ENCODE measurements around the gene CST8.

The CST8 gene

DNA sequence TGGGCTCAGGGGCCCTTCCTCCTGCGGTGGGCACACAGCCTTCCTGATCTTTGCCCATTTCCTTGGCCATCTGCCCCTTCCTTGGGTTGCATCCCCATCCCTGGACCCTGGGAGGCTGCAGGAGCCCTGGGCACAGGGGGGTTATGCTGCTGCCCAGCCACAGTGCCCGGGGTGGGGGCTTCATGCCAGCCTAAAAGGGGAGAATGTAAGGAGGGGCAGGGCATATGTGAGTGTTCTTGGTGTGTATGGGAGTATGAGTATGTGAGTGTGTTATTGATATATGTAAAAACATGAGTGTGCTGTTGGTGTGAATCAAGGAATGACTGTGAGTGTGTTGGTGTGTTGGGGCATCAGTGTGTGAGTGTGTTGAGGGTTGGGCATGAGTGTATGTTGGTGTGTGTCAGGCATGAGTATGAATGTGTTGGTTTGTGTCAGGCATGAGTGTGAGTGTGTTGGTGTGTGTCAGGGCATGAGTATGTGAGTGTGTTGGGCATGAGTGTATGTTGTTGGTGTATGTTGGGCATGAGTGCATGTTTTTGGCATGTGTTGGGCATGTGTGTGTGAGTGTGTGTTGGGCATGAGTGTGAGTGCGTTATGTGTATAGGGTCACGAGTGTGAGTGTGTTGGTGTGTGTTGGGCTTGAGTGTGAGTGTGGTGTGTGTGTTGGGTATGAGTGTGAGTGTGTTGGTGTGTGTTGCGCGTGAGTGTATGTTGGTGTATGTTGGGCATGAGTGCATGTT, 14.7 kb upstream of the CST8 start:
- DNase-seq: no peak

DNA sequence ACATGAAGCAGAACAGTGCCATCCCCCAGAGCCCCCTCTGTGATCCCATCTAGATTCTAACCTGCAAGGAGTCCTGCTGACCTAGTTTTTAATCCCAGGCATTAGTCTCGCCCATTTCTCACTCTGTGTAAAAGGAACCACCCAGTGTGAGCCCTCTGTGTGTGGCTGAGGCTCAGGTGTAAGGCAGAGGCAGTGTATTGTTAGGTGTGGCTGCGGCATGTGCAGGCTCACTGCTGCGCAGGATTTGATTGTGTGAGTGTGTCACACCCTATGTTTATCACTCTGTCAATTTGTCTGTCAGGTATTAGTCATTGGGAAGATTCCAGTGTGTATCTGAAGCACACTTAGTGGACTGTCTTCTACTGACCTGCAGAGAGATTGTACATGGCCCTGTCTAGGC, 13.7 kb upstream of the CST8 start:
- DNase-seq: no peak

DNA sequence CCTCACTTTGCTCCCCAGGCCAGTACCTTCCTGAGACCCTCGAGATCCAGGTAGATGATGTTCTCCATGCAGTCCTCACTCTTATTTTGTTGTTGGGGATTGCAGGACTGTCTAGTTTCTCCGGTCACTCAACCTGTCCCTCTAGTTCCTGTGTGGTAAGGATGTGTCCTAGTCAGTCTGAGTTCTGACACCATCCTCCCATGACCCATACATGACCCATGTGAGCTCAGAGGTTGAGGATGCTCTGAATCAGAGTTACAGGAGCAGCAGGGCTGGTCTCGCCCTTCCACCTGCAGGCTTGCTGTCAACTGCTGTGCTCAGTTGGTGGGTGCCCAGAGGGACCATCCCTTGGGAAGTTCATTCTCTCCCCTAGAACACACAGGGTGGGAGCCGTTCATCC, 11.9 kb upstream of the CST8 start:
- DNase-seq: no peak

DNA sequence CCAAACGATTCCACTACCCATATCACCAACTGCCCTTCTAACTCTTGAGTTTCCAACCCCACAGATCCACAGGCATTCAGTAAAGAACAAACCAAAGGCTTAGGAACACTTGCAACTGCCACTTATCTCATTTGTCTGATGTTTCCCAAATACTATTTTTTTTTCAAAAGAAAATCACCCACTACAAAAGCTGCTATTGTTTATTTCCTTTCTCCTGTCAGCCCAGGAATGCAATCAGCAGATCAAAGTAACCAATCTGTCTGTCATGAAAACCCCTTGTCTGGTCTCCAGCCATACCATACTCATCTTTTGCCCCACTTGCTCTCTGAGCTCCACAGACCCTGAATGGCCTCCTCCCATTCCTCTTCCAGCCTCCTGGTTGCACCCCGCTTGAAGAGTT, 8.8 kb upstream of the CST8 start:
- DNase-seq: no peak

DNA sequence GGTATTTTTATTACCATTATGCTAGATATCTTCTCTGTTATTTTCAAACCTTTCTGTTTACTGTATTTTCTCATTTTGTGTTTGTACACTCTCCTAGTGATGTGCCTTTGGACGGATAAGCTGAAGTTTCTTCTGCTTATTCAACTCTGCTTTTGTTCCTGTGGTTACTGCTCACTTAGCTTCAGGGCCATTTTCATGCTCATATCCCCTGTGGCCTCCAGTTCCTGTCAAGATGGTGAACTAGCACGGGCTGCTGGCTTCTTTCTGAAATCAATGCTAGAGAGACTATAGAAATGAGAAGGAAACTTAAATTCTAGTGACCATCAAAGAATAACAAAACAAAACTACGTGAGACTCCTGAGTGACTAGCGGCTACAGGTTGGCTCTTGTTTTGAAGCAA, 6.8 kb upstream of the CST8 start:
- no peak for DNase-seq

DNA sequence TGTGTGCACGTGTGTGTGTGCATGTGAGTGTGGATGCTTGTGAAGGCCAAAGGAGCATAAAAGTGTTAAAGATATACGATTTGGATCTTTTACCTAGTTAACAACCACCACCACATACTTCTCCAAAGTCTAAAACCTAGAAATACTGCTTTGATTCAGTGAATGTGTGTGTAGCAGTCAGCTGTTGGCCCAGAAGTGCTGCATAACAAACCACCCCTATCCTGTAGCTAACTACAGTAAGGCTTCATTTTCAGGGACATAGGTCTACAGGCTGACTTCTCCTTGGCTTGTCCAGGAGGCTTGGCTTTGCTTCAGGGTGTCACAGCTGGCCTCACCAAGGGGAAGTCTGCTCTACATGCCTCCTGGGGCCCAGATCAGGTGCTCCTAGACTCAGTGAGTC, 2.4 kb upstream of the CST8 start:
- no peak for DNase-seq

DNA sequence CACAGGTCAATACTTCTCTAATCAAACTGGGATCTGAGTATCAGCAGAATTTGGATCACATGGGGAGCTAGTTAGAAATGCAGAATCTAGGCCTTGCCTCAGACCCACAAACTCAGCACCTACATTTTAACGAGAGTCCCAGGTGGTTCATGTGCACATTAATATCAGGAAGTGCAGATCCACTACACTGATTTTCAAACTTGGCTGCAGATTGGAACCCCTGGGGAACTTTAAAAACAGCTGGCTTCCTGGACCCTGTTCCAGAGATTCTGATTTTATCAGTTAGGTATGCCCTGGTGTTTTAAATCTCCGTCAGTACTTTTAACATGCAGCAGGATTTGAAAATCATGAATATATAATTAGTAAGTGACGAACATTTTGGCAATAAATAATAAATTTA, 1.9 kb upstream of the CST8 start:
- DNase-seq: no peak

DNA sequence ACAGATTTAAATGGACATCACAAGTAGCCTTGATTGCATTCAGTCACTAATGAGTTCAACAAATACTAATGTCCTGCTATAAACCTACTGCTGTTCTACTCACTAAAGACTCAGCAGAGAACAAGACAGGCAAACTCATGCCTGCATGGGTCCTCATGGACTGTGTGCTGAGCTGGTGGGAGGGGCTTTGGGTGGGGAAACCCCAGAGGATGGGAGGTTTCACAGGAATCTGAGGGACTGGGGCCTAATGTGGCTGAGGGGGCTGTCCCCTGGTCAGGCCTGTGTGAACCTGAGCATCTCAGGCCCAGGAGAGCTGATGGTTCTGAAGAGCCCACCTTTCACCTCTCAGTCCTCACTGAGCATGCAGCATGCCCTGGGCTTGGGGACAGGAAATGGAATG, 1.4 kb downstream of the CST8 start:
- no peak for DNase-seq

DNA sequence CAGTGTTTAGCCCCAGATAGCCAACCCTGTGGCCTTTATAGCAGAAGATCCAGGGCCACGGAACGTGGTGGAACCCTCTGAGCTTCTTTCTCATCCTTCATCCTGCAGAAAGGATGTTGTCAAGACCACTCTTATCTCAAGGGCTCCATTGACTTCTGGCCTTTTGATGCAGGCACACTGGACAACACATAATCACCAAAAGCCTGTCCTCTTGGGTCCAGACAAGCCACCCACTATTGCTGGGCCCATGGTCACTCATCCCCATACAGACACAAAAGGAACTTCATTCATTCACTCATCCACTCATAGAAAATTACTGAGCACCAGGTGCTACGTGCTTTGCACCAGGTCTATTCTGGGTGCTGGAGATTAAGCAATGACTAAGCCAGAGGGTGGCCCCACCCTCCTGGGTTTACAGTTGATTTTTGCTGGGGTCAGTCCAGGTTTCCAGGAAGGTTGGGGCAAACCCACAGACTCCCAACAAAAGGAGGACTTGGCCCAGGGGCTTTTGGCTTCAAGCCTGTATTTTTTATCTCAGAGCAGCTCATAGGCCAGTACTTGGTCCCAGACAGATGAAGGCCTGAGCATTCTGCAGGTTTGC, 2.4 kb downstream of the CST8 start:
- DNase-seq: no peak

DNA sequence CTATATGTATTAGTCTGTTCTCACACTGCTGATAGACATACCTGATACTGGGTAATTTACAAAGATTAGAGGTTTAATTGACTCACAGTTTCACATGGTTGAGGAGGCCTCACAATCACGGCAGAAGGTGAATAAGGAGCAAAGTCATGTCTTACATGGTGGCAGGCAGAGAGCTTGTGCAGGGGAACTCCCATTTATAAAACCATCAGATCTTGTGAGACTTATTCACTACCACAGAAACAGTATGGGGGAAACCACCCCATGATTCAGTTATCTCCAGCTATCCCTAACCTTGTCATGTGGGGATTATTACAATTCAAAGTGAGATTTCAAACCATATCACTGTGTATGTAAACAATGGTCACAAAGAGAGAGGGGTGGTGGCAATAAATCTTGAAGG, 6.6 kb downstream of the CST8 start:
- DNase-seq: no peak

DNA sequence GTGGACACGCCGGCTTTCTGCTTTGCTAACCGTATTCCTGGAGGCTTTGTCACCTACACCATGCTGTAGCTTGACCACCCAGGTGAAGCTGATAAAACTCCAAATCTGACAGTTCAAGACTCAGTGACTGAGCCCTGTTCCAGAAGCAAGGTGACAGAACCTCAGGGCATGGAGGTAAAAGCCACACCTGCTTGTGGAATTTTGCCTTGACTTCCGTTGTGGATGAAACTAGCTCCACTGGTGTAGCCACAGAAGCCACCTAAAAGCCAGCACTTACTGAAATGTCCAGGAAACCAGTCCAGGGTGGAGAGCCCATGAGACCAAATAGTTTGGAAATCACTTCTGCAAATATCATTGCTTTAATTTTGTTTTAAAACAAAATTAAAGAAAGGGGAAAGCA, 11.0 kb downstream of the CST8 start:
- DNase-seq: no peak

DNA sequence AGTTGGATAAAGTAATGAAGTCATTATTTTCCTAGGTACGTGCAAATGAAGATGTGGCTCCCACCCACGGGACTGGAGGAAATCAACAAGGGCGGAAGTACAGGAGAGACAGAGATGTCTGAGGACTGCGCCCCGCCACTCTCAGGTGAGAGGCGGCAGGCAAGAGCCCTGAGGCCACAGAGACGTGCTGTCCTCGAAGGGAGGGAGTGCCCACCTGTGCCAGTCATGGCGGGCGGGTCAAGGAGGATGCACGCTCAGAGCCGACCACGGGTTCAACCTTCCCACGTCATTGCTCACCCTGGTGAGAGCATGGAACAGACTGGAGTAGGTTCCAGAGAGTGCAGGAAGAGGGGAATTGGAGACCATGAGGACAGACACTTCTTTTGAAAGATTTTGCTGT, 12.7 kb downstream of the CST8 start:
- no peak for DNase-seq

DNA sequence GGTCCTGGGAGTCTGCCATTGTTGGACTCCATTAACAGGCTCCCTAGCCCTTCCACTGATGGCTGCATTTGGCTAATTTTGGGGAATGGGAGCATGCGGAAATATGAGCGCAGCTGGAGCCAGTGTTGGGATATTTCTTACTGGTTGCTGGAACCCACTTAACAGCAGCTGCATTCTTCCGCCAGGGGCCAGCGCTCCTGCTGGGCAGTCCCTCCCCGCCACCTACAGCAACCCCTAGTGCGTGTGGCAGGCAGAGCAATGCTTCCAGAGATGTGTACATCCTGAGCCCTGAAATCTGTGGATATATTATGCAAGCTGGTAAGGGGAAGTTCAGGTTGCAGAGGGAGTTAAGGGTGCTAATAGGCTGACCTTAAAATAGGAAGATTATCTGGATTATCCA, 16.4 kb downstream of the CST8 start:
- DNase-seq: no peak

DNA sequence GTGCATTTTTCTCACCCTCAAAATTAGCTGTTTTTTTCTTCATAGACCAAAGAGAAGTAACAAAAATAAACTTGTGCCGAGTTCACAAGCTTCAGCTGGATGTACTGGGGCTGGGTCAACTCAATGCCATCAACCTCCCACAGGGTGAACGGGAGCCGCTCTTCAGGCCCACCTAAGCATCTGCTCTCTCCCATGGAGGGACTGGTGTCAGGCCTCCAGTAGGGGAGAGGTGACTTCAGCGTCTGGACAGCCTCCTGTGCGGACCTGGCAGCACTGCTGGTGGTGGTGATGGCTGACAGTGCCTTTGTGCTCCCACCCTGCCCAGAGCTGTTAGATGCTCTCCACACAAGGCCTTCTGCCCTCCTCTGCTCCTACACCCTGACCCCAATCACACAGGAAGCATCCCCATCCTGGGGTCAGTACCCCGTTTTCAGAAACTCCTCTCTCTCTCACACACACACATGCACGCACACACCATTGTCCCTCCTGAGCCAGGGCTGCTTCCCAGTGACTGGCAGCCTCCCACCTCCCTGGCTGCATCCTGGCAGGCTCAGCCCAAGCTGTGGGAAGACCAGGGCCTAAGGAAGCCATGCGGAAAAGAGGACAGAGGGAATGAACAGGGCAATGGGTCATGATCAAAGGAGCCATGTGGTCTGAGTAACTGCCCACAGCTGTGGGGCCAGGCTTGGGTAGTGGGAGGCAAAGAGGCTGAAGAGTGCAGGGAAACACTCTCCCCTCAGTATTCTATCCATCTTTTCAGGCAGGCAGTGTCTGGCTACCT, 17.7 kb downstream of the CST8 start:
- no peak for DNase-seq

DNA sequence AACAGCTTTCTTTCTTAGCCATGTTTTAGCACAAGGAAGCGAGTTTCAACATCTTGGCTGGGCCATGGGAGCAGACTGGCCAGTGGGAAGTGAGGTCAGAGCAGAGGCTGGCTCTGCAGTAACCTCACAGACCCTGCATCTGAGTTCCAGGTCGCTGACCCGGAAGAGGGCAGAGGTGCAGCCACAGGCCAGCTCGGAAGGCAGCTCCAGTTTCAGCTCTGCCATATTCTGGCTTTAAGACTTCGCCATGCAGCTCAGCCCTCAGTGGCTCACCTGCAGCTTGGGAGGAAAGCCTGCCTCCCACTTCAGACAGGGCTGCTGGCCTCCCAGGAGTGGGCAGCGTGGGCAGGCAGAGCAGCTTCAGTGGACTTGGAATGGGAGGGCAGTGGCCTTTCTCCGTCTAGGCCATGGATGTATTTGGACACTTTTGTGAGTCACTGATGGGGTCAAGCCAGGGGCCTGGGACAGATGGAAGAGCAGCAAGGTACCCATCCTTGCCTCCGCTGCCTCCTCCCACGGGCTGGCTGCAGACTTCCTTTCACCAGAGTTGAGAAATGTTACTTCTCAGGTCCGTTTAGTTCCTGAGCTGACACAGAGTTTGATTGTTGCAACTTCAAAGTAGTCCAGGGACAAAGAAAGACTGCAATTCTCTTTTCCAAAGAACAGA, 18.5 kb downstream of the CST8 start:
- no peak for DNase-seq

DNA sequence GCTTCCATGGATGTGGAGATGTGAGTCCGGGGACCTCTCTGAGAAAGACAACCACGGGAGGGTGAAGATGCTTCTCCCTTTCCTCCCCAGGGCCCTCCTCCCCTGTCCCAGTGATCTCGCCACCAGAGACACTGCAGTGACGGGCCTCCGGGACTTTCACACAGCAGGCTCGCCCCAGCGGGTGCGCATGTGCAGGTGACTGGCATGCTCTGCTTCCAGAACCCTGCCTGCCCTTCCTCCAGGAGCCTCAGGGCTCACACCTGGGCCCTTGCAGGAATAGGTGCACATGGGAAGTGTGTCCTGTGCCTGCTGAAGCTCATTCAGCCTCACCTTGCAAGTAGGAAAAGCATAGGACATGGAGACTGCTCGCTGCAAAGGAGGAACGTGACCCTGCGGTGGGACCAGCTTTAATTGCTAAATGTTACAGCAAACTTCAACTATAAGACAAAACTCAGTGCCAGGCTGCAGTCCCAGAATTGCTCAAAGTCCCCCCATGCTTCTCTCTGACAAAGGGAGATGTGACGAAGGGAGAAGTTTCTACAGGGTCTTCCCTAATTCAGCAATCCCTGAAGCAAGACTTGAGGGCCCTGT, 19.2 kb downstream of the CST8 start:
- DNase-seq: no peak

DNA sequence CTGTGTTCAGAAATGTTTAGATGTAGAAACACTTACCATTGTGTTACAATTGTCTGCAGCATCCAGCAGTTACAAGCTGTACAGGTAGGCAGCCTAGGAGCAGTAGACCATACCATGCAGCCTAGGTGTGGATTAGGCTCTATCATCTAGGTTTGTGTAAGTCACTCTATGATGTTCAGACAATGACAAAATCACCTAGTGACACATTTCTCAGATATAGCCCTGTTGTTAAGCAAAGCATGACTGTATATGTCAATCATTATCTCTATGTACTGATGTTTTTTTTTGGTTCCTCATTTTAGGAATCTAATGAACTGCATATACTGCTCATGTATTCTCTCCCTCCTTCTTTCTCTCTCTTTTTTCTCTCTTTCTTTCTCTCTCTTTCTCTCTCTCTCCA, 22.2 kb downstream of the CST8 start:
- no peak for DNase-seq

DNA sequence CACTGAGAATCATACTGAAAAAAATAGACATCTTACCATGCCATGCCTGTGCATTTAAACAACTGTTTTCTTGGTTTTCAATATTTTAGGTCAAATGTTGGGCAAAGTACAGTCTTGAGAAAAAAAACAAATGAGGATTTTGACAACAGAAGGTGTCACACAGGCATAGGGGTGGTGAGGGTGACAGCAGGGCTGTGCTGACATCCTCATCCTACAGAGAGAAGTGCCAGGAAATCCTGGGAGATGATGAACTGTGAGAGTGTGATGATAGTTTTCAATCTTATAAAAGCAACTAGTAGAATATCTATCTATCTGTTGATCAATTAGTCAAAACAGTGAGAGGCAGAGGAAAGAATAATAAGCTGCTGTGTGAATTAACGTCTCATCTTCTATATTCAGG, 23.9 kb downstream of the CST8 start:
- DNase-seq: no peak

DNA sequence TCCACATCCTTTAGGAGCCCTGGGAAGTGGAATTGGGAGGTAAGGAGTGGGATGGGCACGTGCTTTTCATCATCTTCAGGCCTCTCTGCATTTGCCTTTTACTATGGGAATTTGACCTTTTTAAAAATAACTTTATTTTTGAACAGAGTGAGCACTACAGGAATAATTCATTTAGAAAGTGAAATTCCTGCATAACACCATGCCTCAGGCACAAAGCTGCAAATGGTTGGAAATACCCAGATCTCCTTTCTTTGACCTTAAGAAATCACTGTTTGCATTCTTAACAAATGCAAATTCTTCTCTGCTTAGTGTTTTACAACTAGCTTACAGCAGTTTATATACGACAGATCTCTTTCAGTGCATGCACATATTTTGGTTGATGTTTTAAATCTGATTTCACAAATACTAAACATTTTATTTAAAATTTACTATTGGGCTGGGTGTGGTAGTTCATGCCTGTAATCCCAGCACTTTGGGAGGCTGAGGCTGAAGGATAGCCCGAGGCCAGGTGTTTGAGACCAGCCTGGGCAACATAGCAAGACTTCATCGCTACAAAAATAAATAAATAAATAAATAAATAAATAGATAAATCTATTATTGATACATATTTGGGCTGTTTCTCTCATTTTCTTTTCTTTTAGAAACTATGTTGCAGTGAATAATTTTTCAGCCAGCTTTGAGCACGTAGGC, 24.5 kb downstream of the CST8 start:
- no peak for DNase-seq

DNA sequence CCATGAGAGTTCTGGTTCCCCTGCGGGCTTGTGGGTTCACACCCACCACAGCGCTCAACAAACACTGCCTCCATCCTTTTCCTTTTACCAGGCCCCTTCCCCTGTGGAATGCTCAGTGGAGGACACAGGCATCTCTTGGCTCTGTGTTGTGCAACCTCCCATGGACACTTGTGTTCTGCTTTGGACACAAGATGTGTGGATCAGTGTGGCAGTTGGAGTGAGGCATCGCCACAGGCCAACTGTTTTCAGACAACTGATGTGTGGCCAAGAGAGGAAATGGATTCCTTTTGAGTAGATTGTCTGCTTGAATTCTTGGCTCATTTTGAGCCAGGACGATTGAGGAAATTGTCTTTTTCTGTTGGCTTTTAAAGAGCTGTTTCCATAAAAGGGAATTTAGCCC, 26.8 kb downstream of the CST8 start:
- no peak for DNase-seq

DNA sequence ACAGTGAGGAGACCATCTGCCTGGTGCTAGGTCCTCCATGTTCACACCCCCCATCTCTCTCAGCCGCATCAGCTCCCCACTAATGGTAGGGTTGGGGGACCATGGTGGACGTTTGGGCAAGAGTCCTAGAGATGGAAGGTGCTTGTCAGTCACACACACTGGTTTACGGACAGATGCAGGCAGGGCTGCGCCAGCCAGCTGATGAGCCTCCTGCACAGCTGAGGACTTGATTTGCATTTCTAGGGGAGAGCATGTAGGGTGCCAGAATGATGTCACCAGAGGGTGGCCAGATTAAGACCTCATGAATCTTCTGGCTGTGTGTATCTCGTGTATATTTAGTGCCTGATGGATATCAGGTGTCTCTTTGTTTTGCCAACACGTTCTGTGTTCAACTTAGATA, 28.6 kb downstream of the CST8 start:
- no peak for DNase-seq

DNA sequence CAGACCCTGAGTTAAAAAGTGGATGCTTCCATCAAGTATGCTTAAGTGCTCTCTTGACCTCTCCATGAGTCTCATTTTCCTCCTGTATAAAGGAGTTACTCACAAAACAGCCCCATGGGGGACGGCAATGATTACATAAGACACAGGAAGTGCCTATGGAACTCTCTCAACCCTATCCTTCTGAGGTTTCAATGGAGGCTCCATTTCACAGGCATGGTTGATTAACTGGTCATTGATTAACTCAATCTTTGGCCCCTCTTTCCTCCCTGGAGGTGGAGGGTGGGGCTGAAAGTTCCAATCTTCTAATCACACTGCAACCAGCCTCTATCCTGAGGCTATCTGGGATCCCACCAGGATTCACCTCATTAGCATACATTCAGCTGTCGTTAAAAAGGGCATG, 29.3 kb downstream of the CST8 start:
- no peak for DNase-seq

DNA sequence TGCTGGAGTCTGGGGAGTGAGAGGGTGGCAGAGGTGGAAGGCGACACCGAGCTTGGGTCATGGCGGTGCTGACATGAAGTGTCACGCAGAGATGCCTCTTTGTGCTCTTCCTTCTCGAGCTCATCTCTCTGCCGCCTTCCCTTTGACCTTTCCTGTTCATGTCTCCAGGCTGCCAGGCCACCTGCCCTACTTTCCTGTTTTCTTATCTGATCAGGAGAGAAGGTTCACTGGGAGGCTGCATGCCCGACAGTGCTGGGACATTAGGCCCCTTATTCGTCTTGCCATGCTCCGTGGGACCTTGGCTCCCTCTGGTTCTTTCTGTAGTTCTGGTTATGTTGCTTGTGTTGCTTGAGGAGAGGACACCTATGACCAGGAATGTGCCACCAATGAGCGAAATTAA, 33.2 kb downstream of the CST8 start:
- DNase-seq: no peak

All from NCI-H2107 (cell line).